ENCODE data around the gene ABI1.
A peak's percentile ranks its signal among the peaks of the same experiment; 100 is the strongest.

Gene ABI1

GRCh38 chr10:26765549-26765948 lies 95.2 kb downstream of the ABI1 start:
- no peak for DNase-seq

DNA sequence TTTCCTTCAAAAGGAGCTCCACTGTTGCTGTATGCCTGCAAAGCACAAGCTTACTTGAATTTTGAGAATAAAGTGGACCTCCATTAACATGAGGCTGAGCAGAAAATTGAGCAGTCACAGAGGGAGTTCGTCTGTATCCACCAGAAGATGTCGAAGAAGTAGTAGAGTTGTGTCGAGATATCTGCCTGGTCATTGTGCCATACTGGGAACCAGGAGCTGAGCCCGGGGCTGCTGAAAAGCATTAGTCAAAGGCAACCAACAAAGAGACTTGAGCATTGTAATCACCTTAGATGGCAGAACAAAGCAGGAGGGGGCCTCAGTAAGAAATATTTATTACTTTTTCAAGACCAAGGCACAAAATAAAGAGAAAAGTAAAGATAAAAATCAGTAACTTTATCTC lies 101.8 kb downstream of the ABI1 start:
- DNase-seq, result no peak

DNA sequence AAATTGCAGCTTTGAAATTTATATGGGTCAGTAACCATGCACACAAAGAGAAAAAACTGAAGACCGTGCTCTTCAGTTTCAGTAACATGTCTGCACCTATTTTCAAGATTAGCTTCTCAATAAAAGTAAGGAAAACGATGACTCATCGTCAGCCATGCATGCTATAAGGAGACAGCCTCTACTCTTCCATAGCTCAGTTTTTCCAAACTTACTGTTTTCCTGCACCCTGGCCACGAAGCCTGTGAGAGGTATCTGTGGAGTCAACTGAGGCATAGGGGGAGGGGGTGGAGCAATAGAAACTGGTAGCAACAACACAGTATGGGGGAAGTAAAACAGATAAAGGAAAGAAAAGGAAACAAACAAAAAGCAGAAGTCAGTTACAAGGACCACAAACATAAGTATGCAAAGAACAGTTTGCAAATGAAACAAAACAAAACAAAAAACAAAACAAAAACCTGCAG lies 105.3 kb downstream of the ABI1 start:
- DNase-seq, result peak; percentile 73

GRCh38 chr10:26746061-26746460 lies 114.7 kb downstream of the ABI1 start:
- no peak for DNase-seq

- DNase-seq, result no peak
Measured at GRCh38 chr10:26743841-26744240, 116.9 kb downstream of the ABI1 start.

DNA sequence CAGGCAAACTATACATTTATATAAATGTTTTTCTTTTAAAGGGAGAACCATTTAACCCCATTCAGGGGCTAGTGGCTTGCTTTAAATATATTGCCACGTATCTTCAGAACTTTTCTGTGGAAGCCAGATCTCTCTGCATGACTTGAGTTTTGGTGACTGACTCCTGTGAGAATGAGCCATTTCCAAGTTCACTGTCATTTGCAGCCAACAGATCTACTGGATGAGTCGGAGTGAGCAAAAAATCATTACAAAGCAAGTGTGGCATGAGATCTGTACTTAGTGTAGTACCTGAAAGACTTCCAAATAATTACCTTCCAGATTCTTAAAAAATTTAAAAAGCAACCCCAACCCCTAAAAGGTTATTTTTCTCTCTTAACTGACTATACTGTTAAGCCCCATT lies 117.7 kb downstream of the ABI1 start:
- no peak for DNase-seq

GRCh38 chr10:26741368-26741767 lies 119.4 kb downstream of the ABI1 start:
- DNase-seq, result no peak

GRCh38 chr10:26739071-26739631 lies 121.6 kb downstream of the ABI1 start:
- DNase-seq, result no peak

DNA sequence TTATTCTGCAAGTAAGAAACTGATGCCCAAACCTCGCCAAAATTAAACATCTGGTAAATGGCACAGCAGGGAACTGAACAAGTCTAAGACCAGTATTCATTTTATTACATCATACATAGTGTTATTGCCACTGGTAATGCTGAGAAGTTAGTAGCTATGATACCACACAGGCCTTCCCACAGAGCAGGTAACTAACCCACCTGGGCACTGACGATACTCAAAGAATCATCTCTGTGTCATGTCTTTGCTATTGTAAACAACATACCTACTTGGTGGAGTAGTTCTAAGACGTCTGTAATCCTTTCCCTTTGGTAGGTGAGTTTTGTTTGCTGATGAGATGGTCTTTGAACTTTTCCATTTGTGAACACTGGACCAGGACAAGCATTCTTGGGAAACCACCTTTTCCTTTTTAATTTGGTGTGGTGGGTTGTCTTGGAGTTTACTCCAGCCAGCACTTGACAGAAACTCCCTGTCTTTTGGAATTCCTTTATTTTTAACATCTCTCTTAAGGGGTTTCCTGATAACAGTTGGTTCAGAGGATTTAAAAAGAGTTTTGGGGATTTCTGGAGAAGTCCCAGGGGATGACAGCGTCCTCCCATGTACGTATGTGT lies 122.4 kb downstream of the ABI1 start:
- DNase-seq, result no peak

DNA sequence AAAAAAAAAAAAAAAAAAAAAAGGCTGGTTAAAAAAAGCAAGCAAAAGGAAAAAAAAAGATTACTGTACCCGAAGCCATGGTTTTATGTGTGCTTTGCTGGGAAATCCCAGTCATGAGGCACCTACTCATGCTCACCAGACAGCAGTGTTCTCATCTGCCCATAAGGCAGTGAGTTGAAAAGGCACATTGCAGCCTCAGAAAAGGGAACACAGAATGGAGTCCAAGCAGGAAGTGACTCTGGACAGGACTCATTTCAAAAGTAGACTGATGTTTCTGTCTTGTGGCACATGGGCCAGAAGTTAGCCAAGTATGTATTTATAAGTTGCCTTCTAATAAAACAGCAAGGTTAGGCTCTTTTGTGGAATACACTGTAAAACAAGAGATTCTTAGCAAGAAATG lies 123.0 kb downstream of the ABI1 start:
- peak; percentile 83 for DNase-seq

DNA sequence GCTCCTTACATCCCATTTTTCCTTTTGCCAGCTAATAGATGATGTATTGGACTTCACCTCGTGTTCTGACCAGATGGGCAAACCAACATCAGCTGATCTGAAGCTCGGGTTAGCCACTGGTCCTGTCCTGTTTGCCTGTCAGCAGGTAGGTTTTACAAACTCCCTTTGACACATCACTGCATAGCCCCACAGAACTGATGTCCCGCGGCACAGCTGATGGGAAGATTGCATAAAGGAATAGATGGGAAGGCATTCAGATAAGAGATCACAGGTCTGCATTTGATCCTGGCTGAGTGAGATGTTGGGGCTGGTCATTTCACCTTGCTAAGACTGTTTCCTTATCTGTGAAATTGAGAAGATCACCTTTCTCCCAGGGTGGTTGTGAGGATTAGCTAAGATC lies 125.3 kb downstream of the ABI1 start:
- DNase-seq, result no peak

GRCh38 chr10:26733750-26734568 lies 126.8 kb downstream of the ABI1 start:
- DNase-seq, result no peak

GRCh38 chr10:26730552-26730951 lies 130.2 kb downstream of the ABI1 start:
- no peak for DNase-seq

- no peak for DNase-seq
Measured at GRCh38 chr10:26729395-26729794, 131.4 kb downstream of the ABI1 start.

GRCh38 chr10:26728957-26729356 lies 131.8 kb downstream of the ABI1 start:
- DNase-seq, result no peak

GRCh38 chr10:26727005-26727404 lies 133.8 kb downstream of the ABI1 start:
- DNase-seq, result no peak

- DNase-seq, result peak; percentile 44
Measured at GRCh38 chr10:26725837-26726727, 134.7 kb downstream of the ABI1 start.

DNA sequence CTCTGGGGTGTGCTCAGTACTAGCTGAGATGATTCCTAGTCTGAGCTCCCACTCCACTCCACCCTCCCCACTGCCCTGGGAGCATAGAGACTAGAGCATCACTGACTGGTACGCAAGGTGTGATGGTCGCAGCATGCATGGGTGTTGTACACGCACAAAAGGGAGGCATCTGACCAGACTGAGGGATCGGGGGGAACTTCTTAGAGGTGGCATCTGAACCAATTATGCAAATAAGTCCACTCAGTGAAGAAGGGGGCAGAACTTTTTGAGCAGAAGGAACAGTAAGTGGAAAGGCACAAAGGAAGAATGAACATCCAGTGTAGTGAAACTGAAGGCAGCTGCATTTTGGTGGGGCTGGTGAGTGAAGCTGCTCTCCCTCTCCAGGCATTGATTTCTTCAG lies 137.7 kb downstream of the ABI1 start:
- DNase-seq, result no peak

- DNase-seq, result no peak
Measured at GRCh38 chr10:26721561-26721960, 139.2 kb downstream of the ABI1 start.

- DNase-seq, result no peak
Measured at GRCh38 chr10:26717476-26717875, 143.3 kb downstream of the ABI1 start.

DNA sequence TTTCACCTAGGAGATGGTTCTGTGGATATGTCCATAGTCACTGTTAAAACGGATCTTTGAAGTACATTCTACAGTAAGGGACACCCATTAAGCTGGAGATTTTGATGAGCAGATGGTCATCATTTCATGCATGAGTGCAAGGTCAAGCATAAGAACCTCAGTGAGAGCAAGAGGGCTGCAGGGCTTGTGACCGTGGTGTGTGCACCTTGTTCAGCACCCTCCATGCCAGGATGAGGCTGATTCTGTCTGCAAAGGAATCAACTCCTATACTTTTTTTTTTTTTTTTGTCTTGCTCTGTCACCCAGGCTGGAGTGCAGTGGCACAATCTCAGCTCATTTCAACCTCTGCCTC lies 145.6 kb downstream of the ABI1 start:
- DNase-seq, result no peak

- DNase-seq, result no peak
Measured at GRCh38 chr10:26714415-26715136, 146.2 kb downstream of the ABI1 start.

DNA sequence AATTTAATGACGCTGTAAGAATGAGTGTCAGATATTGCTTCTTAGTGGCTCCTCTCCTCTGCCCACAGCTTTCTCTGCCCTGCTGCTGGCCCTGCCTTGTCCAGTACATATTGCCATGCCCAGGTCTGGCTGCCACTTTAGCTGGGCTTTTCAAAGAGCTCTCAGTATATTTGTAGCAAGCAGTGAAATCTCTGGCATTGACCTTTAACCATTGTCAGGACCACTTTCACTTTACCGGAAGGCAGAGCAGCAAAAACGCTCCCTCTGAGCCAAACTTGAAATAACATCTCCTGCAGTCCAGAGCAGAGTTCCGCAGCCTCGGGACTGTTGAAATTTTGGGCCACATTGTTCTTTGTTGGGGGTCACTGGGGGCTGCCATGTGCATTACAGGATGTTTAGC lies 149.4 kb downstream of the ABI1 start:
- no peak for DNase-seq

Data from MV-4-11 (cell line).